ENCODE measurements around the gene DOCK9. TPM values are rescaled to one million over a fixed set of nuclear protein-coding genes. Genes with fewer than 3 reads are reported as not detected.

DOCK9 gene
- total RNA-seq, 2 experiments from 2014 or later = 33.4 to 36.9 TPM

DNA sequence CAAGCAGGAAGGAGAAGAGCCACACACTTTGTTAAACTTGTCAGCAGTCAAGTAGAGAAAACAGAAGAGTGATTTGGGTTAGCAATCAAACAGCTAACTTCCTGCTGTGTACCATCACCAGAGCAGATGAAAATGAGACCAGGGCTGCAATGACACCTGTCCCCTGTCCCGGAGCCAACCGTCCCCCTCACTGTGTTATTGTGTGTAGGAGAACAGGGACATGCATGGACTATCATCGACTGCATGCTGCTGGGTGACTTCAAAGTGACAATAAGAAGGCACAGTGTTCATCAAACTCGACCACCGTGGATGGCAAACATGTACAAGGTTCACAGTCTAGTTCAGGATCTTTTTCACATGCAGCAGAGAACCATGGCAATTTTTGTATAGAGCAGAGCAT, 131.3 kb downstream of the DOCK9 start:
- CTCF ChIA-PET = no interaction called here
- Mint-ChIP-seq H3K27me3 (no peaks in the 10 kb centered on the region), H3K4me1 (ENCODE audit: low read depth) (peaks cover 3% of the 10 kb centered on the region), H3K36me3 (ENCODE audit: low read depth) (peaks cover 16% of the 10 kb centered on the region), H3K9me3 (no peaks in the 10 kb centered on the region), H3K27ac (no peak overlapping the region), H3K4me3 (no peak overlapping the region)
- POLR2A ChIA-PET = no interaction called here
- ATAC-seq (no peak), DNase-seq (no peak)
- TF ChIP-seq, protein P1, sequence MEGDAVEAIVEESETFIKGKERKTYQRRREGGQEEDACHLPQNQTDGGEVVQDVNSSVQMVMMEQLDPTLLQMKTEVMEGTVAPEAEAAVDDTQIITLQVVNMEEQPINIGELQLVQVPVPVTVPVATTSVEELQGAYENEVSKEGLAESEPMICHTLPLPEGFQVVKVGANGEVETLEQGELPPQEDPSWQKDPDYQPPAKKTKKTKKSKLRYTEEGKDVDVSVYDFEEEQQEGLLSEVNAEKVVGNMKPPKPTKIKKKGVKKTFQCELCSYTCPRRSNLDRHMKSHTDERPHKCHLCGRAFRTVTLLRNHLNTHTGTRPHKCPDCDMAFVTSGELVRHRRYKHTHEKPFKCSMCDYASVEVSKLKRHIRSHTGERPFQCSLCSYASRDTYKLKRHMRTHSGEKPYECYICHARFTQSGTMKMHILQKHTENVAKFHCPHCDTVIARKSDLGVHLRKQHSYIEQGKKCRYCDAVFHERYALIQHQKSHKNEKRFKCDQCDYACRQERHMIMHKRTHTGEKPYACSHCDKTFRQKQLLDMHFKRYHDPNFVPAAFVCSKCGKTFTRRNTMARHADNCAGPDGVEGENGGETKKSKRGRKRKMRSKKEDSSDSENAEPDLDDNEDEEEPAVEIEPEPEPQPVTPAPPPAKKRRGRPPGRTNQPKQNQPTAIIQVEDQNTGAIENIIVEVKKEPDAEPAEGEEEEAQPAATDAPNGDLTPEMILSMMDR (IDR thresholded peaks at IDR 0.05) = no peak
- intact Hi-C loops (cut with micrococcal nuclease) = no loop called here

DNA sequence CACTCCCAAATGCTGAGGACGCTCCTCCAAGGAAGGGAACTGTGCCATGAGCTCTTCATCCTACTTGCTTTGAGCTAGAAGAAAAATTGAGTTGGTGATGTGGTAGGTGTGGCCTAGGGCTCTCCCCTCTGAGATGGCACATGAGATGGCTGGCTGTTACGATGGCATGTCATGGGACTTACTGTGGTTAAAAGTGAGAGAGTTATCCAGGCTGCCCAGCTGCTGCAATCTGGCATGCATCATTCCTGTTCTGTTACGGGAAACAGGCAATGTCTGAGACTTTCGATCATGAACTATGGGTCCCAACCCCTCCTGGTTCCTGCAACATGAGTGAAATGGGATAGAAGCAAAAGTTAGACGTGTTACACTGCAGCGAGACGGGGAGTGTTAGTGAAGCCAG, 132.1 kb downstream of the DOCK9 start:
- intact Hi-C loops (cut with micrococcal nuclease) = no loop called here
- H3K27ac Mint-ChIP-seq = no peak overlapping the region

DNA sequence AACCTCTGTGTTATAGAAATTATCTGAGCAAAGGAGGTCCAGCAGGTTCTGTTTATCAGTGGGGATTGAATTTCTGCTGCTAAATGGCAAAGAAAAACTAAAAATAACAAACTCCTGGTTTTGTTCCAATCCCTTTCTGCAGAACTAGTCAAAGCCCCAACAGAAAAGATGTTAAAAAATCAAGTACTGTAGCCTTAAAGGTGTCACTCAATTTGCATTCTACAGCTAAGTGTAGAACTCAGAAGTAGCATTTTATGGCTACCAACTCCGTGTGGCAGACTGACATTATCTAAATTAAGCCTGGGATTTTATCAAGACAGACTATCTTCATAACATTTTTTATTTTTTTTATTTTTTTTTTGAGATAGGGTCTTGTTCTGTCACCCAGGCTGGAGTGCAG, 133.8 kb downstream of the DOCK9 start:
- CTCF ChIA-PET = interaction anchor here (0.9 to 2.2 kb wide), 9 partner anchors 8 to 422 kb away, joined by 3 to 21 read pairs (median 3); no protein-coding TSS in a partner anchor
- intact Hi-C loops (cut with micrococcal nuclease) = no loop called here
- Mint-ChIP-seq H3K4me1 (ENCODE audit: low read depth) (peaks cover 3% of the 10 kb centered on the region), H3K27me3 (no peaks in the 10 kb centered on the region), H3K9me3 (no peaks in the 10 kb centered on the region), H3K27ac (no peak overlapping the region), H3K36me3 (ENCODE audit: low read depth) (peaks cover 13% of the 10 kb centered on the region), H3K4me3 (no peak overlapping the region)
- DNase-seq (no peak), ATAC-seq (no peak)
- POLR2A ChIA-PET = no interaction called here
- TF ChIP-seq, protein P1 (IDR thresholded peaks at IDR 0.05) = no peak

More for the DNA sequence above, 132.1 kb downstream of the DOCK9 start:
- no peak overlapping the region for H3K4me3 Mint-ChIP-seq
- no peak for DNase-seq
- H3K36me3 Mint-ChIP-seq (ENCODE audit: low read depth) = peaks cover 13% of the 10 kb centered on the region
- H3K9me3 Mint-ChIP-seq = no peaks in the 10 kb centered on the region
- H3K27me3 Mint-ChIP-seq = no peaks in the 10 kb centered on the region
- ATAC-seq = no peak
- H3K4me1 Mint-ChIP-seq (ENCODE audit: low read depth) = peaks cover 3% of the 10 kb centered on the region
- TF ChIP-seq, protein P1 (IDR thresholded peaks at IDR 0.05) = no peak
- ChIA-PET CTCF (no interaction called here), POLR2A (no interaction called here)

DNA sequence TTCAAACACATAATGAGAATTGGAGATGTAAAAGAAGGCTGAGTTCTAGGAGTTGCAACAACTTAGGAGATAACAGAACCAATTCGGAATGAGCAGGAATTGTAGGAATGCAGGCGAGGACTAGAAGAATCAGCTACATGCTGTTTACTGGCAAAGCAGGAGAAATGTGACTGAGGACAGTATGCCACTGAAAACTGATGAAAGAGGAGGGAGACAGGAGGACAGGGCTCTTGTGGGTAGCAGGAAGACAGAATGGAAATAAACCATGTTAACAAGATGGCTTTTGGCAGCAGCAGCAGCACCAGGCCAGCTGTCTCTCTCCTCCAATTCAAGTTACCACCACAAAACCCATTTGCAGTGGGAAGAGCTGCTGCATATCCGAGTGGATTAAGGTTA, 134.4 kb downstream of the DOCK9 start:
- TF ChIP-seq, protein P1 (IDR thresholded peaks at IDR 0.05) = no peak
- Mint-ChIP-seq H3K36me3 (ENCODE audit: low read depth) (peaks cover 13% of the 10 kb centered on the region), H3K4me1 (ENCODE audit: low read depth) (peaks cover 3% of the 10 kb centered on the region), H3K4me3 (no peak overlapping the region), H3K9me3 (no peaks in the 10 kb centered on the region), H3K27me3 (no peaks in the 10 kb centered on the region), H3K27ac (no peak overlapping the region)
- DNase-seq (no peak), ATAC-seq (no peak)
- CTCF ChIA-PET = interaction anchor here (0.8 to 2.2 kb wide), 27 partner anchors 9 to 988 kb away, joined by 3 to 21 read pairs (median 4); no protein-coding TSS in a partner anchor
- intact Hi-C loops (cut with micrococcal nuclease) = no loop called here
- POLR2A ChIA-PET = no interaction called here

DNA sequence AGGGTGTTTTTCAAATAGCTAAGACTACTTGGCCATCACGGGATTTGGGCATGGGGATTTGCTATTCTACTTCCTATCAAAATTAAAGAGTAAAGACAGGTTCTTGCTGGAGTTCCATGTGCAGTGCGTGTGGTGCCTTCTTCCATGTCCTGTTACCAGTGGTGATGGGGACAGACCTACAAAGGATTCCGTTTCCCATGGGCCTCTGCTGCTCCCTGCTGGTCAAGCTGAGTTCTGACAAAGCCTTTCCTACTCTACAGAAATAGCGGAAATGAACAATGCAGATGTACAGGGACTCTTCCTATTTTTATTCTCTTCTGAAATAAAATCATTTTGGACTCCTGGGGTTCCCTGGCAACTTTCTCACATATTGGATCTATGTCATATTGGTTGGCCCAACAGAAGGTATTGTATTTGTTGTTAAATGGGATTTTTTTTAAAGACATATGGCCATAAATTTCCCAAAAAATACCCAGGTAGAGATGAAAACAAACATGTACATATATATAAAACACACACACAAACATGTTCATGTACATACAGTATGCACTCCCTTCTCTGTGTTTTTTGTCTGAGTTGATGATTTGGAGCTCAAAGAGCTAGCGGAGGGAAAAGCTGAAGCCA, 134.9 kb downstream of the DOCK9 start:
- POLR2A ChIA-PET = no interaction called here

More for the DNA sequence above, 134.9 kb downstream of the DOCK9 start:
- TF ChIP-seq, protein P1 (IDR thresholded peaks at IDR 0.05) = peak; percentile 85
- DNase-seq (peak; percentile 69), ATAC-seq (peak; percentile 88)
- Mint-ChIP-seq H3K4me1 (ENCODE audit: low read depth) (peaks cover 3% of the 10 kb centered on the region), H3K27me3 (no peaks in the 10 kb centered on the region), H3K9me3 (no peaks in the 10 kb centered on the region), H3K36me3 (ENCODE audit: low read depth) (peaks cover 13% of the 10 kb centered on the region), H3K27ac (peak overlapping the region; percentile 23), H3K4me3 (no peak overlapping the region)
- CTCF ChIA-PET = interaction anchor here (0.7 to 2.2 kb wide), 29 partner anchors 9 to 987 kb away, joined by 3 to 21 read pairs (median 4); no protein-coding TSS in a partner anchor
- intact Hi-C loops (cut with micrococcal nuclease) = no loop called here

Data from activated CD8-positive, alpha-beta T cell treated with anti-CD3 and anti-CD28 coated beads for 36 hours (primary cell).